GM18526 (cell line): ENCODE data around the gene ASCL1.

Experiments used
- POLR2A ChIP-seq: IDR thresholded peaks from 3 replicates; pipeline ENCODE4 v1.6.1; 2011; ENCODE audit not compliant: insufficient read length; ENCODE audit errors: extremely low read depth

Gene ASCL1

GRCh38 chr12:102961466-102961855, 4.0 kb downstream of the ASCL1 start:
- TF ChIP-seq POLR2A = no peak

GRCh38 chr12:102962532-102962931, 5.1 kb downstream of the ASCL1 start:
- no peak for TF ChIP-seq POLR2A

GRCh38 chr12:102962986-102963385, 5.5 kb downstream of the ASCL1 start:
- no peak for TF ChIP-seq POLR2A

GRCh38 chr12:102963796-102964195, 6.3 kb downstream of the ASCL1 start:
- TF ChIP-seq POLR2A = no peak

GRCh38 chr12:102964872-102965271, 7.4 kb downstream of the ASCL1 start:
- TF ChIP-seq POLR2A = no peak

- TF ChIP-seq POLR2A = no peak
Observed at GRCh38 chr12:102965281-102966155, 8.0 kb downstream of the ASCL1 start.

- TF ChIP-seq POLR2A = no peak
Observed at GRCh38 chr12:102966200-102966863, 8.9 kb downstream of the ASCL1 start.

GRCh38 chr12:102970780-102971179, 13.3 kb downstream of the ASCL1 start:
- TF ChIP-seq POLR2A = no peak

- TF ChIP-seq POLR2A = no peak
Observed at GRCh38 chr12:102971227-102971626, 13.8 kb downstream of the ASCL1 start.

GRCh38 chr12:102973583-102973982, 16.1 kb downstream of the ASCL1 start:
- no peak for TF ChIP-seq POLR2A

GRCh38 chr12:102976609-102977280, 19.3 kb downstream of the ASCL1 start:
- no peak for TF ChIP-seq POLR2A

GRCh38 chr12:102977945-102978706, 20.7 kb downstream of the ASCL1 start:
- TF ChIP-seq POLR2A = no peak

GRCh38 chr12:102980350-102980749, 22.9 kb downstream of the ASCL1 start:
- TF ChIP-seq POLR2A = no peak

GRCh38 chr12:102990419-102990818, 32.9 kb downstream of the ASCL1 start:
- TF ChIP-seq POLR2A = no peak

GRCh38 chr12:102992297-102992696, 34.8 kb downstream of the ASCL1 start:
- no peak for TF ChIP-seq POLR2A
